Activated CD4-positive, CD25-positive, alpha-beta regulatory T cell (primary cell): ENCODE results near the gene PCP2.
"Not testable (repeated sequence)": the region's sequence is repeated elsewhere in the genome, so short reads cannot be mapped to it uniquely, and the experiment has no call there.

Experiments
- DNase-seq, 4 experiments: peaks; one replicate each; lab custom pipeline; 2025; lab: John Stamatoyannopoulos, UW

The PCP2 gene

DNA sequence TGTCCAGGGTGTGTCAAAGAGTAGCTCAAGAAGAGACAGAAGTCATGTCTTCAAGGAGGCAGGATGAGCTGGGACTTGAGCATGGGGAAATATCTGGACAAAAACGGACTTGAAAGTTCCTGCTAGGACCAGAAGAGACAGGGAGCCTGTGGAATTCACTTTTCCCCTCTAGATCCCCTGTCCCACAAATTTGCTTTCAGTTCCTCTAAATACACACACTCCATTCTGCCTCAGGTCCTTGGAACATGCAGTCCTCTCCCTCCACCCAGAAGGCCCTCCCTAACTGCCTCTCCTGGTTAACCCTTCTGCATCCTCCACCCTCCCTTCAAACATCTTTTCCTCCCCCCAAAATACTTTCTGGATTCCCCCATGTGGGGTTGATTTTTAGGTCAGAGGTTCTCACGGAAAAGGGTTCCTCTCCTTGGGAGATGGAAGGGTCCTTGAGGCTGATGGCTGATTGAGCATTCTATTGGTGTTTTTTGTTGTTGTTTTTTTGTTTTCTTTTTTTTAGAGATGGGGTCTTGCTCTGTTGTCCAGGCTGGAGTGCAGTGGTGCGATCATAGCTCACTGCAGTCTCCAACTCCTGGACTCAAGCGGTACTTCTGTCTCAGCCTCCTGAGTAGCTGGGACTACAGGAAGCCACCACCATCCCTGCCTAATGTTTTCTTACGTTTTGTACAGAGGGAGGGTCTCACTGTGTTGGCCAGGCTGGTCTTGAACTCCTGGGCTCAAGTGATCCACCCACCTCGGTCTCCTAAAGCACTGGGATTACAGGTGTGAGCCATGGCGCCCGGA, 28.4 kb upstream of the PCP2 start:
- no peak for DNase-seq

DNA sequence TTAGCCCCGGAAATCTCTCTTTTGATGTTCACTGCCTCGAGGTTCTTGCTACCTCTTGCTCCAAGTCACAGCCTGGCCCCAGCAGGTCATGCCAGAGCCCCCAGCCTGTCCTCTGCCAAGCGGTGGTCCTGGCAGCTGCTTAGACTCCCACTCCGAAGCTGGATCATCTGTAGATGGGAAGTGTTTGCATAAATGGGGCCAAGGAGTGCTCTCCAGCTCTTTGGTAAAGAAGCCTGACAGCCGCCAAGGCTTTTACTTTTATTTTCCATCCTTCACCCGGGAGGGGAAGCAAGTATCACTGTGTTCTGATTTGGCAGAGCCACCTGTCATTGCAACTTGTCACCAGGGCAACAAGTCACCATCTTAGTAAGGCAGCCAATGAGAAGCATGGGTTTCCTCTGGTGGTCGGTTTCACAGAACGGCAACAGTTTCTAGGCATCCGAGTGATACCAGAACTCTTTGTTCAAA, 24.7 kb upstream of the PCP2 start:
- DNase-seq: no peak

DNA sequence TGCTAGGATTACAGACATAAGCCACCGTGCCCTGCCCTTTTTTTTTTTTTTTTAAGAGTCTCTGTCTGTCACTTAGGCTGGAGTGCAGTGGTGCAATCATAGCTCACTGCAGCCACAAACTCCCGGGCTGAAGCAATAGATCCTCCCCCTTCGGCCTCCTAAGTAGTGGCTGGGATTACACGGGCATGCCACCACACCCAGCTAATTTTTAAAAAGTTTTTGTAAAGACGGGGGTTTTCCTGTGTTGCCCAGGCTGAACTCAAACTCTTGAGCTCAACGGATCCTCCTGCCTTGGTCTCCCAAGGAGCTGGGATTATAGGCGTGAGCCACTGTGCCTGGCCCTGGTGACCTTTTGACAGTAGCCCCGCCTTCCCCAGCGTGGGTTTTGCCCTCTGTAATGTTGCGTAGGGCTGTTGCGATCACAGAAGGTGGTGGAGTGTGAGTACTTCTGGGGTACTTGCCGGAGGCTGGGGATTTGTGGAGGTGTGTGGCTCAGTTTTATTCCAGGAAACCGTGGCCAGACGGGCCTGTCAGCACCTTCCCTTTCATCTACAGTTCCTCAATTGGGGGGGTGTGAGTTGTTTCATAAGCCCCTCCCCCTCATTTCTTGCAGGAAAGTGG, 23.7 kb upstream of the PCP2 start:
- DNase-seq: no peak

DNA sequence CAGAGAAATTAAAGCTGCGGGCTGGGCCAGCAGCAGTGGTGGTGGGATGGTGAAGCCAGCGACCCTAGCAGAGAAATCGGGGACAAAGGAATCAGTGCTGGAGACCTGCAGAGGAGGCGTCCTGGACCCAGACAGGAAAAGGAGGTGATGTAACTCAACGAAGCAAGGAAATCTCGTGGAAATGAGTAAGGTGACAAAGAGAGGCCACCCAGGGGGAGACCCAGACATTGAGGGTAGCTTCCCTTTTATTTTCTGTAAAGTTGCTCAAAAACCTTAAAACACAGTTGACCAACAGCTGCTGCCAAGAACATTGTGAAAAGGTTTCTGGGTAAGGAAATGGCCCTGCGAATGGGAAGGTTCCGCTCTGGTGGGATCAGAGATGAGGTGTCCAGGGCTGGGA, 22.1 kb upstream of the PCP2 start:
- DNase-seq: no peak

DNA sequence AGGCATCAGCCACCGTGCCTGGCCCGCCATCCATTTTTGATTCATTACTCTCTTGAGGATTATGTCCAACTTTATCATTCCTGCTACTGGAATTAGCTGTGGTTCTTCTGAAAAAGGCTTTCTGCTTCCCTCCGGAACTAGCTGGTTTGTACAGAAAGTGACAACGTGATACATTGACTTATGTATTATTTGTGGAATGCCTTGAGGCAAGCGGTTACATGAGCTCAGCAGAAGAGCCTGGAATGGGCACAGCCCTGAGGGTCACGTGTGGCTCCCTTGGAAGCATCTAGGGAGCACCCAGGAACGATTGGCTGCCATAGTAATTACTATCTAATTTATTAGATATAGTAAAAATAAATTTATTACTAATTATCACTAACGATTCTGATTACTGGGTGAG, 20.9 kb upstream of the PCP2 start:
- no peak for DNase-seq

DNA sequence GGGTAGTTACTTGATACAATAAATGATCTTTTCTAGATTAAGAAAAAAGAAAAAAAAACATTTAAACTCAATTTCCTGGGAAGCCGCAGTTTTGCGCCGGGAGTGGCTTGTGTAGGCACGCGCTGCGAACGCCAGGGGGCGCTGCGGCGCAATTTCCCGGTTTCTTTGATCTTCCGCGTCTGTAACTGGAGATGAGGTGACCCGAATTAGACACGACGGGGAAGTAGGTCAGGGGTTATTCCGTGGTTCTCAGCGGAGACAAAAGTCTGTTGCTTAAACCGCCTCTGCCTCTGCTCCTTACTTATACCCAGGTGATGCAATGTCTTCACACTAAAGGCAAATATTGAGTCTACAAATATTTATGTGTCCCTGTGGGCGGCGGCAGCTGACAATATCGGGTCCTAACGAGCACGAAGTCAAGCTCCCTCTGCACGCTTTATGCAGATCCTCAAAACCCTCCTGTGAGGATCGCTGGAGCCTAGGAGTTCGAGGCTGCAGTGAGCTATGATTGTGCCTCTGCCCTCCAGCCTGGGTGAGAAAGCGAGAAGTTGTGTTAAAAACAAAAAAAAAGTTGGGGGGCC, 18.6 kb upstream of the PCP2 start:
- DNase-seq: peak; percentile 59 to 85 (median 70)

DNA sequence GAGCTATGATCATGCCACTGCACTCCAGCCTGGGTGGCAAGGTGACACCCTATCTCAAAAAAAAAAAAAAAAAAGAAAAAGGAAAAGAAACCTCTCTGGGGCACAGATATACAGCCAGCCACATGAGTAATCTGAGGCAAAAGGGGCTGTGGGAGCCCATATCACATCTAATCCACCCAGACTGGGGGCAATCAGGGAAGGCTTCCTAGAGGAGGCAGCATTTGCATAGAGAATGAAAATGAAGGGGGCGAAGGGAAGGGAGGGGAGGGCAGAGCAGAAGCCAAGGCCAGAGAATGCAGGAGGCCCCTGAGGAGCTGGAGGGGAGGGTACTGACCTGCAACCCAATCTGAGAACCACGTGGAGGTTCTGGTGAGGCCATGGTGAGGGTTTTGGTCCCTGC, 16.6 kb upstream of the PCP2 start:
- DNase-seq: no peak

DNA sequence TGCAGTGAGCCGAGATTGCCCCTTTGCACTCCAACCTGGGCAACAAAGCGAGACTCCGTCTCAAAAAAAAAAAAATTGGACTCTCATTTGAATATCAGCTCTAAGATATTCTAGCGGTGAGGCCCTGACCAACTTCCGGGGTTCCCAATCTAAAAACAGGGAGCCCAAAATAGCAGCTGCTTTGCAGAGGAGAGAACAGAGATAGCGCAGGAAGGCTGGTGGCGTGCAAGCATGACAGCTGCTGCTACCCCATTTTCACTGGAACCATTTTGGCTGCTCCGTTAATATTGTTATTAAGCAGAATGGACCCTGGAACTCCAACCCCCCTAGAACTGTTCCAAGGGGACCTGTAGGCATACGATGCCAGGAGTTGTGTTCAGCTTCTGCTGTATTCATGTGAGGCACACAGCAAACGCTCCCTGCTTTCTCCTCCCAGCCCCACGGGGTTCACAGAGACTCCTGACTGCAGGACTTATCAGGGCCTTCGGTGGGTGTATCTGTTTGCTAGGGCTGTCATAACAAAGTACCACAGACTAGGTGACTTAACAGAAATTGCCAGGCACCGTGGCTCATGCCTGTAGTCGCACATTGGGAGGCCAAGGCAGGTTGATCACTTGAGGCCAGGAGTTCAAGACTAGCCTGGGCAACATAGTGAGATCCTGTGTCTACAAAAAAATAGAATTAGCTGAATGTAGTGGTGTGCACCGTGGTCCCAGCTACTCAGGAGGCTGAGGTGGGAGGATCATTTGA, 14.9 kb upstream of the PCP2 start:
- DNase-seq: no peak

DNA sequence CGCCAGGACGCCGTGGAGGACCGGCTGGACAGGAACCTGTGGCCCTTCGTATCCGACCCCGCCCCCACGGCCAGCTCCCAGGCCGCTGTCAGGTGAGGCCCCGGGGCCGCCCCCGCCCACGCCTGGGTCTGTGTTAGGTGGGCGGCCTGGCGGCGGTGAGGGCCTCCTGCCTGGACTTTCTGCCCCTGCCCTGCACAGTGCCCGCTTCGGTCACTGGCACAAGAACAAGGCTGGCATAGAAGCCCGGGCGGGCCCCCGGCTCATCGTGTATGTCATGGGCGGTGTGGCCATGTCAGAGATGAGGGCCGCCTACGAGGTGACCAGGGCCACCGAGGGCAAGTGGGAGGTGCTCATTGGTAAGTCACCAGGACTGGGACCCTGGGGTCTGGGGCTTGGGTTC, 13.6 kb upstream of the PCP2 start:
- no peak for DNase-seq

DNA sequence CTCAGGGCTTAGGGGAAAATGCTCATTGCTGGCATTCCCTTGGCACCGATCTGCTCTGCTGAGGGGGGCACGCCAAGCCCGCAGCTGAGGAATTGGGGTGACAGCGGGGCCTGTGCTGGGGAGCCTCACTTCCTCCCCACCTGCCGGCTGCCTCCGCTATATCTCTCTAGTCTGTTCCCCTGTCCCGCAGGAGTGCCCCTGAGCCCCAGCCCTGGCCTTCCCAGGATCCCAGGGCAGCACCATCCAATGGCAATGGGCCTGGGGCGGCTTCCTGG, 12.8 kb upstream of the PCP2 start:
- no peak for DNase-seq

DNA sequence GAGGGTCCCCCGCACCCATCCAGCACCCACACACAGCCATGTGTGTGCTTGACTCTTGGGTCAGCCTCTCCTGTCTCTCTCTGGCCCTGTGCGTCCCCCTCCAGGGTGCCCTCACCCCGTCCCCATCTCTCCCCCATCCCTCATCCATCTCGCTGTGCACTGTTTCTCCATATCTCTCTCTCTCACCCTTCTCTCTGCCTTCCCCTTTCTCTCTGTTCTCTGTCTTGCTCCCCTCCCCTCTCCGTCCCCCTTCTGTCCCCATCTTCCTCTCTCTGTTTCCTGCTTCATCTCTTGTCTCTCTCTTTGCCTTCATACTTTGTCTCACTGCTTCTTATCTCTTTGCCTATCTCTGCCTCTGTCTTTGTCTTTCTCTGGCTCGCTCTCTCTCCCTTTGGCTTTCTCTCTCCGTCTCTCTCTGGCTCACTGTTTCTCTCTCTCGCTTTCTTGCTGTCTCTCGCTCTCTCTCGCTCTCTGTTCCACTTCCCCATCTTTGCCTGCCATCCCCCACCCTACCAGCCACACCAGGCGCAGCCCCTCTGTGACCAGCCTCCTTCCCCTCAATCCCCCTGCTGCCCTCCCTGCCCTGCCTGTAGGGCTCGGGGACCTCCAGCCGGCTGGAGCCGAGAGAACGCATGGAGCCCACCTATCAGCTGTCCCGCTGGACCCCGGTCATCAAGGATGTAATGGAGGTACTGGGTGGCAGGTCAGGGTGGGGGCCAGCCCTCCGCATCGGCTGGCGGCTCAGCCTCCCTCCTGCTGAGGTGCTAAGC, 12.3 kb upstream of the PCP2 start:
- DNase-seq: no peak

DNA sequence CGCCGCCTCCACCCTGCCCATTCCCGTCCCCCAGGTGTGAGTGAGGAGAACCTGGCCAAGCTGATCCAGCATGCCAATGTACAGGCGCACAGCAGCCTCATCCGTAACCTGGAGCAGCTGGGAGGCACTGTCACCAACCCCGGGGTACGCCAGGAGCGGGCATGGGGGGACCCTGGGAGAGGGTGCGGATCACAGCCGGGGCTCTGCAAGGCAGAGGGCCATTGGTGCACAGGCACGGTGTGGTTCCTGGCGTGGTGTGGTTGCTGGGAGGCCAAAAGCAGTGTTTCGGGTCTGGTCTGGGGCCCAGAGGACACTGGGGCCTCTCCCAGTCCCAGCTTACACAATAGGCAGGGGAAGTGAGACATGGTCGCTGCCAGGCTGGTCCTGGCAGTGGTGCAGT, 11.6 kb upstream of the PCP2 start:
- DNase-seq: no peak

DNA sequence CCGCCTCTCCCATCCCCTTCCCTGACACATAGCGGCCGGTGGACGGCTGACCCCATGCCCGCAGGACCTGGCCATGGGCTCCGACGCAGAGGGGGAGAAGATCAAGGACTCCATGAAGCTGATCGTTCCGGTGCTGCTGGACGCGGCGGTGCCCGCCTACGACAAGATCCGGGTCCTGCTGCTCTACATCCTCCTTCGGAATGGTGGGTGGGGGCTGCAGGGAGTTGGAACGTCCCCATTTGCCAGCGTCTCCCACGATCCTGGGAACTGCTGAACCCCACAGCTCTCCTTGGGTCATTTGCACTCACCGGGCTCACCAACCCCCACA, 11.0 kb upstream of the PCP2 start:
- DNase-seq: no peak

DNA sequence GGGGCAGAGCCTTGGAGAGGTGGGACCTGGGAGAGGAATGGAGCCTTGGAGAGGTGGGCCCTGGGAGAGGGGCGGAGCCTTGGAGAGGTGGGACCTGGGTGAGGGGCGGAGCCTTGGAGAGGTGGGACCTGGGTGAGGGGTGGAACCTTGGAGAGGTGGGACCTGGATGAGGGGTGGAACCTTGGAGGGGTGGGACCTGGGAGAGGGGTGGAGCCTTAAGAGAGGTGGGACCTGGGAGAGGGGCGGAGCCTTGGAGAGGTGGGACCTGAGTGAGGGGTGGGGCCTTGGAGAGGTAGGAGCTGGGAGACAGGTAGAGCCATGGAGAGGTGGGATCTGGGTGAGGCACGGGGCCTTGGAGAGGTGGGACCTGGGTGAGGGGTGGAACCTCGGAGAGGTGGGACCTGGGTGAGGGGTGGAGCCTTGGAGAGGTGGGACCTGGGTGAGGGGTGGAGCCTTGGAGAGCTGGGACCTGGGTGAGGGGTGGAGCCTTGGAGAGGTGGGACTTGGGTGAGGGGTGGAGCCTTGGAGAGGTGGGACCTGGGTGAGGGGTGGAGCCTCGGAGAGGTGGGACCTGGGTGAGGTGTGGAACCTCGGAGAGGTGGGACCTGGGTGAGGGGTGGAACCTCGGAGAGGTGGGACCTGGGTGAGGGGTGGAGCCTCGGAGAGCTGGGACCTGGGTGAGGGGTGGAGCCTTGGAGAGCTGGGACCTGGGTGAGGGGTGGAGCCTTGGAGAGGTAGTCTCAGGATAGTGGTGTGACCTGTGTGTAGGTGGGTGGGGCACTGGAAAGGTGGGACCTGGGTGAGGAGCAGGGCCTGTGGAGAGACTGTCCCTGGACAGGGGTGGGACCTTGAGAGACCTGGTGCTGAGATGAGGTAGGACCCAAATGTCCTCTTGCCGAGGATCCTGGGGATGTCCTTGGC, 10.4 kb upstream of the PCP2 start:
- DNase-seq: not testable (repeated sequence)

DNA sequence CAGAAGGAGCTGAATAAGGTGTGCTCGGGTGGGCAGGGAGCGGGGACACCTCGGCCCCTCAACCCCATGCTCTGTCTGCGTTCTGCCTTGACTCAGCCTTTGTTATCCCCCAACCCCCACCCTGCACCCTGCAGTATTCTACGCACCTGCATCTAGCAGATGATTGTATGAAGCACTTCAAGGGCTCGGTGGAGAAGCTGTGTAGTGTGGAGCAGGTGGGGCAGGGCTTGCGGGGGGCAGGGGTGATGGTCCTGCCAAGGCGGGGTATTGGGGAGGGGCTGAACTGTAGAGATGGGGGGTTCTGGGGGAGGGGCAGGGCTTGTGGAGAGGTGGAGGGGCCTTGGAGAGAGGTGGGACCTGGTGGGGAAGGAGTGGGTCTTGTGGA, 9.5 kb upstream of the PCP2 start:
- DNase-seq: no peak

DNA sequence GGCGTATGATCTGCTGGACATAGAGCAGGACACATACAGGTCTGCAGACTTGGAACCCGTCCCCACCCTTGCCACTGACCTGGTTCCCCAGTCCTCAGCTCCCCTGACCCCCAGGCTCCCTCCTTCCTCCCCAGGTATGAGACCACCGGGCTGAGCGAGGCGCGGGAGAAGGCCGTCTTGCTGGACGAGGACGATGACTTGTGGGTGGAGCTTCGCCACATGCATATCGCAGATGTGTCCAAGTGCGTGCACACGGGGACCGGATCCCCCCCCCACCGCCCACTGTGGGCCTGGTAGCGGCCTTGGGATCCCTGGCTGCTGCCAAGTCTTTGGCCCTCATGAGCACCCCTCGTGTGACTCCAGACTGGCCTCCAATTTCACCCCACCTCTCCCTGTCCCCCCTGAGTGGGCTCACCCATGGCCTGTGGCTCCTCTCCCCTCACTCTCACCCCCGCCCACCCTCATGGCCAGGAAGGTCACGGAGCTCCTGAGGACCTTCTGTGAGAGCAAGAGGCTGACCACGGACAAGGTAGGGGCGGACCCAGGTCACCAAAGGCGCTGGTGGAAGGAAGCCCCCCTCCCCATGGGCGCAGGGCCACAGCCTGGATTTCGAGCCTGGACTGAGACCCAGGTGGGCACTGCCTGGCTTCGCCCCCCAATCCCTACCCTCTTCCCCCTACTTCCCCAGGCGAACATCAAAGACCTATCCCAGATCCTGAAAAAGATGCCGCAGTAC, 8.9 kb upstream of the PCP2 start:
- no peak for DNase-seq

DNA sequence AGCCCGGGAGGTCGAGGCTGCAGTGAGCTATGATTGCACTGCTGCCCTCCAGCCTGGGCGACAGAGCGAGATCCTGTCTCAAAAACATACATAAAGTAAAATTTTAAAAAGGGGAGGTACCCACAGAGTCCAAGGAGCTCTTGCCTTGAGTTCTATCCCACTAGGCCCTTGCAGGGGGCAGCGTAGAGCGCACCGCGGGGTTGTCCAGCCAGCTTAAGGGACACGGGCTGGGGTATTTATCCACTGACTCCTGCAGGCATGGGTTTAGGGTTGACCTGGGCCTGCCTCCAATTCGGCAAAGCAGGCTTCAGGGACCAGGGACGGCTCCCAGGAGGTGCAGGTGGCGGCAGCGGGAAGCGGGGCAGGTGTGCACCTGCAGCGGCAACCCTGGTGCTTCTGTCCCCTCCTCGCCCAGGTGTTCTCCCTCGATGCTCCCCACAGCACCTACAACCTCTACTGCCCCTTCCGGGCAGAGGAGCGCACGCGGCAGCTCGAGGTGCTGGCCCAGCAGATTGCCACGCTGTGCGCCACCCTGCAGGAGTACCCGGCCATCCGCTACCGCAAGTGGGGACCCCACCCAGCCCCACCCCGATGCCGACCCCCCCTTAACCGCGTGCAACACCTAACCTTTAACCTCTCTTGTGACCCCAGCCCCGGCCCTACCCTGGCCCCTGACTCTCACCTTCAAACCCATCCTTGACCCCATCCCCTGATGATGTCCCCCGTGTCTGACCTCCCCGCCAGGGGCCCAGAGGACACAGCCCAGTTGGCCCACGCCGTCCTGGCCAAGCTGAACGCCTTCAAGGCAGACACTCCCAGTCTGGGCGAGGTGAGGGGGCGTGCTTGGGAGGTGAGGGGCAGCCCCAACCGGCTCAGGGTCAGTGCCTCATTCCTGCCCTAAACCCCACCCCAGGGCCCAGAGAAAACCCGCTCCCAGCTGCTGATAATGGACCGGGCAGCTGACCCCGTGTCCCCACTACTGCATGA, 8.1 kb upstream of the PCP2 start:
- no peak for DNase-seq

DNA sequence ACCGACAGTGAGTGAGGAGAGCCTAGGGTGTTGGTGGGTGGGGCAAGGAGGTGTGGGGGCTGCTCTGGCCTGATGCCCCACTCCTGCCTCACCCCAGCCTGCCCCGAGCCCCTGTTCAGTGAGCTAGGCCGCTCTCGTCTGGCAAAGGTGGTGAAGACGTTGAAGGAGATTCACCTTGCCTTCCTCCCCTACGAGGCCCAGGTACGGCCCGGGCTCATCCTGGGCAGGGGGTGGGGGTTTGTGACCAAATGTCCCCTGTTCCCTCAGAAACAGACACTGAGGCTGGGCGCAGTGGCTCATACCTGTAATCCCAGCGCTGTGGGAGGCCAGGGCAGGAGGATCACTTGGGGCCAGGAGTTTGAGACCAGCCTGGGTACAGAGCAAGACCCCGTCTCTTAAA, 7.3 kb upstream of the PCP2 start:
- DNase-seq: no peak

DNA sequence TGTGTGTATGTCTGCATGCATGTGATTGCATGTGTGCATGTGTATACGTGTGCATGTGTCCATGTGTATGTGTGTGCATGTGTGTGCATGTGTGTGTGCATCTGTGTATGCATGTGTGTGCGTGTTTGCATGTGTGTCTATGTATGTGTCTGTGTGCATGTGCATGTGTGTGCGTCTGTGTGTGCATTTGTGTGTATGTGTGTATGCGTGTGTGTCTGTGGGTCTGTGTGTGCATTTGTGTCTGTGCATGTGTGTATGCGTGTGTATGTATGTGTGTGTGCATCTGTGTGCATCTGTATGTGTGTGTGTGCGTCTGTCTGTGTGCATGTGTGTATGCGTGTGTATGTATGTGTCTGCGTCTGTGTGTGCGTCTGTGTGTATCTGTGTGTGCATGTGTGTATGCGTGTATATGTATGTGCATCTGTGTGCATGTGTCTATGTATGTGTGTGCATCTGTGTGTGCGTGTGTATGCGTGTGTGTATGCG, 6.4 kb upstream of the PCP2 start:
- no peak for DNase-seq
